ENCODE data around the gene JUP. TPM values are rescaled to one million over a fixed set of nuclear protein-coding genes. Genes with fewer than 3 reads are reported as not detected.

Gene JUP
- total and polyA plus RNA-seq, 10 of the 15 experiments (the other 5 are each of a cell fraction or from before 2014, with no cell fraction given), result 1.5 to 36.3 (median 11.6) TPM

GRCh38 chr17:41717408-41718286 is 68.9 kb downstream of the JUP start:
- H3K4me1 ChIP-seq (ENCODE audit: control insufficient read depth, insufficient read depth, low read length), result no peaks in the 10 kb centered on the region
- BruUV-seq (replicated peaks), result no TSS peak
- intact Hi-C loops (cut with micrococcal nuclease; ENCODE audit: unreplicated experiment), result no loop called here
- H3K36me3 ChIP-seq (ENCODE audit: control insufficient read depth in 2 of 2, insufficient read depth in 2 of 2, low read length in 1 of 2), result no peaks in the 10 kb centered on the region
- ChIA-PET POLR2A (no interaction called here), RAD21 (ENCODE audit: unreplicated experiment) (no interaction called here), CTCF (interaction anchor here (0.6 to 1.3 kb wide), 3 partner anchors 20 to 133 kb away, joined by 3 read pairs; no protein-coding TSS in a partner anchor), SMC1A (ENCODE audit: uncharacterized antibody, unreplicated experiment) (no interaction called here)
- no peaks in the 10 kb centered on the region for H3K9me3 ChIP-seq (replicated peaks; ENCODE audit: control insufficient read depth, insufficient read depth, low read length)
- FAIRE-seq (no peak), ATAC-seq (no peak), DNase-seq (ENCODE audit: low read depth, low spot score) (no peak)
- no peak overlapping the region for H3K4me2 ChIP-seq (ENCODE audit: control insufficient read depth, insufficient read depth)
- no peak overlapping the region for H3K27ac ChIP-seq (ENCODE audit: control insufficient read depth, insufficient read depth)
- H3K79me2 ChIP-seq (ENCODE audit: control insufficient read depth, insufficient read depth, low read length), result no peaks in the 10 kb centered on the region
- WGBS (ENCODE audit: insufficient coverage, insufficient replicate concordance, low lambda C conversion rate, missing lambda C conversion rate), result 50% methylated on average over 15 of the region's 15 CpGs
- H4K20me1 ChIP-seq (ENCODE audit: control insufficient read depth, insufficient read depth), result no peaks in the 10 kb centered on the region
- H3K9ac ChIP-seq (ENCODE audit: control insufficient read depth, insufficient read depth, low read length), result no peak overlapping the region
- no peak overlapping the region for H3K4me3 ChIP-seq
- no peak overlapping the region for H2AFZ ChIP-seq (ENCODE audit: control insufficient read depth, low read depth, low read length)
- in situ Hi-C loops (cut with MboI), result no loop called here
- peaks cover 0 to 4% of the 10 kb centered on the region in 2 experiments; a peak in 3 of 4 replicates for H3K27me3 ChIP-seq (replicated peaks in 1 of 2; ENCODE audit: control insufficient read depth in 2 of 2, insufficient read depth in 2 of 2, low read length in 1 of 2)
- no peak for TF ChIP-seq POLR2A (IDR thresholded peaks at IDR 0.05; ENCODE audit: low read depth, low read length)
- no peak for TF ChIP-seq ESRRA (IDR thresholded peaks at IDR 0.05; ENCODE audit: low read length)
- no peak for TF ChIP-seq NR2C2 (IDR thresholded peaks at IDR 0.05; ENCODE audit: borderline replicate concordance, control insufficient read depth, insufficient read length, low read depth)
- no peak for TF ChIP-seq EP300 (IDR thresholded peaks at IDR 0.05; ENCODE audit: borderline replicate concordance in 1 of 2, control insufficient read depth in 1 of 2, low read depth in 2 of 2, low read length in 2 of 2)
- no peak for TF ChIP-seq SKIL (IDR thresholded peaks at IDR 0.05; ENCODE audit: low read depth, poor library complexity, severe bottlenecking)
- no peak for TF ChIP-seq ZBED1 (IDR thresholded peaks at IDR 0.05; ENCODE audit: borderline replicate concordance)
- TF ChIP-seq USF1 (IDR thresholded peaks at IDR 0.05; ENCODE audit: borderline replicate concordance, extremely low read length, insufficient read depth, low read depth, low read length), result no peak
- no peak for TF ChIP-seq BRCA1 (IDR thresholded peaks at IDR 0.05; ENCODE audit: low read depth, low read length)
- no peak for TF ChIP-seq RBBP5 (conservative IDR thresholded peaks at IDR 0.05)
- TF ChIP-seq SREBF2 (IDR thresholded peaks at IDR 0.05; ENCODE audit: low read length), result no peak
- TF ChIP-seq ATF2 (IDR thresholded peaks at IDR 0.05; ENCODE audit: low read length), result no peak
- TF ChIP-seq IKZF2 (IDR thresholded peaks at IDR 0.05), result no peak
- TF ChIP-seq IRF4 (IDR thresholded peaks at IDR 0.05; ENCODE audit: low read depth, low read length), result no peak
- TF ChIP-seq EZH2 (IDR thresholded peaks at IDR 0.05; ENCODE audit: borderline replicate concordance, control insufficient read depth, low read depth, low read length), result no peak
- TF ChIP-seq ZSCAN29 (IDR thresholded peaks at IDR 0.05), result no peak
- no peak for TF ChIP-seq CTCF (IDR thresholded peaks at IDR 0.05 in 2 of 3, conservative IDR thresholded peaks at IDR 0.05 in 1 of 3; ENCODE audit: control insufficient read depth in 2 of 3, extremely low read depth in 1 of 3, insufficient read depth in 1 of 3, low read depth in 3 of 3, low read length in 3 of 3)
- no peak for TF ChIP-seq KAT2A (conservative IDR thresholded peaks at IDR 0.05; ENCODE audit: control insufficient read depth, low read depth, low read length)
- no peak for TF ChIP-seq FOXM1 (IDR thresholded peaks at IDR 0.05; ENCODE audit: low read depth, low read length)

Measured in GM12878 (cell line).